Measurements from ENCODE around the gene PLPP1. TPM values are rescaled to one million over a fixed set of nuclear protein-coding genes. Genes with fewer than 3 reads are reported as not detected.
A peak's percentile ranks its signal among the peaks of the same experiment; 100 is the strongest.

The PLPP1 gene
- total and polyA plus RNA-seq, 2 of the 8 experiments (the other 6 are each of a cell fraction or from before 2014, with no cell fraction given) = 43.7 to 91.3 TPM

DNA sequence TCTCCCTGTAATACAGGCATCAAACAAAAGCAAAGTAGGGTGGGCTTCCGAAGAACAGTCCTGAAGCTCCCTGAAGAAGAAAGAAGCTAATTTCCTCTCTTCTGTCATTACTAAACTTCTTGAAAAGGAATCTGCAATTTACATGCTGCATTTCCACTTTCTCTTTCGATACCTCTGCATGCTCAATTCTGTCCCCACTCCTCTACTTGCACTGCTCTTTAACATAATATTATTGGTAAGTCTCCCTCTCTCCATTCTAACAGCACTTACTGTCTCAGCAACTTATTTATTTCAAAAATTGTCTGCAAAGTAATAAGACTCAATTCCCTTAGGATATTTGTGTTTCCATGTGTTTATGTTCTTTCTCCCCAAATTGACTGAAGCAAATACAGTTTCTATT is 3.9 kb upstream of the PLPP1 start:
- Histone ChIP-seq H3K79me1 (ENCODE audit: low read depth, low read length) (peaks cover 2% of the 10 kb centered on the region; the same call in 1 of the 2 replicates), H3K23me2 (ENCODE audit: low read depth, low read length) (peaks cover 14% of the 10 kb centered on the region), H4K8ac (ENCODE audit: extremely low read depth, insufficient read depth, low read length) (no peak overlapping the region), H3K4ac (replicated peaks; ENCODE audit: insufficient read length, low read depth, low read length) (no peak overlapping the region), H3K23ac (ENCODE audit: insufficient read length) (no peak overlapping the region), H4K20me1 (replicated peaks in 1 of 2; ENCODE audit: control insufficient read depth in 1 of 2, insufficient read depth in 2 of 2, low read length in 2 of 2) (peaks cover 0 to 3% of the 10 kb centered on the region in 2 experiments), H3K18ac (ENCODE audit: extremely low read depth, low read length) (no peak overlapping the region), H2BK15ac (ENCODE audit: low read length) (no peak overlapping the region), H3K9me3 (ENCODE audit: insufficient read depth in 2 of 2, low read depth in 1 of 2, low read length in 1 of 2) (no peaks in the 10 kb centered on the region), H2BK20ac (ENCODE audit: low read length) (0 out of 2 replicates have a peak overlapping the region, but pooled peaks have one; percentile 61), H3K4me3 (ENCODE audit: extremely low read depth in 1 of 4, insufficient read depth in 2 of 4, low read depth in 3 of 4, low read length in 4 of 4) (no peak overlapping the region), H3K27ac (ENCODE audit: low read depth, low read length) (no peak overlapping the region), H3K4me2 (ENCODE audit: insufficient read depth in 1 of 2, low read depth in 2 of 2, low read length in 2 of 2) (no peak overlapping the region), H4K91ac (replicated peaks; ENCODE audit: insufficient read length, low read length) (peak overlapping the region; percentile 76), H3K56ac (replicated peaks; ENCODE audit: insufficient read length, low read depth, low read length) (no peak overlapping the region), H3K9ac (replicated peaks in 1 of 4; ENCODE audit: extremely low read depth in 1 of 4, low read depth in 3 of 4, low read length in 3 of 4) (no peak overlapping the region), H3K14ac (ENCODE audit: insufficient read length) (no peak overlapping the region), H2AK5ac (ENCODE audit: low read depth, low read length) (no peak overlapping the region), H2BK12ac (ENCODE audit: low read depth, low read length) (no peak overlapping the region), H3K27me3 (replicated peaks in 1 of 4; ENCODE audit: control insufficient read depth in 3 of 4, extremely low read depth in 1 of 4, insufficient read depth in 3 of 4, low read length in 3 of 4) (no peaks in the 10 kb centered on the region), H2AFZ (ENCODE audit: low read length) (0 out of 2 replicates have a peak overlapping the region, but pooled peaks have one; percentile 15), H2BK5ac (ENCODE audit: low read depth, low read length) (no peak overlapping the region), H3K36me3 (ENCODE audit: control insufficient read depth in 2 of 4, insufficient read depth in 4 of 4, low read length in 3 of 4) (no peaks in the 10 kb centered on the region), H4K5ac (ENCODE audit: insufficient read length, low read depth, low read length) (no peak overlapping the region), H2BK120ac (replicated peaks; ENCODE audit: low read depth, low read length) (no peak overlapping the region), H3K4me1 (replicated peaks in 1 of 4; ENCODE audit: control insufficient read depth in 3 of 4, insufficient read depth in 4 of 4, low read length in 3 of 4) (peaks cover 0 to 10% (median 4%) of the 10 kb centered on the region in 4 experiments; a peak in 4 of 7 replicates), H3K79me2 (ENCODE audit: control insufficient read depth in 1 of 2, insufficient read depth in 2 of 2, low read length in 2 of 2) (peaks cover 6 to 8% of the 10 kb centered on the region in 2 experiments)
- no peak for FAIRE-seq
- no peak for DNase-seq (ENCODE audit: low read depth in 1 of 2, low spot score in 2 of 2)
- ChIA-PET POLR2A (ENCODE audit: partially characterized antibody) (interaction anchor here (0.7 kb wide), 1 partner anchor 229 kb away, joined by 4 read pairs; no protein-coding TSS in a partner anchor), CTCF (ENCODE audit: partially characterized antibody) (no interaction called here)
- WGBS, 2 experiments (ENCODE audit: extremely low coverage in 1 of 2, insufficient coverage in 1 of 2, insufficient read length in 1 of 2, insufficient replicate concordance in 2 of 2, low coverage in 1 of 2, low lambda C conversion rate in 2 of 2, missing lambda C conversion rate in 1 of 2) = 37% methylated on average over 2 of the region's 2 CpGs; no CpG with 5 or more reads in 1 of the 2 experiments
- no peak for TF ChIP-seq HDAC2 (IDR thresholded peaks at IDR 0.05; ENCODE audit: borderline replicate concordance in 1 of 2, low read depth in 2 of 2, low read length in 2 of 2)
- no peak for TF ChIP-seq POU5F1 (IDR thresholded peaks at IDR 0.05; ENCODE audit: low read depth, low read length)
- TF ChIP-seq TCF12 (IDR thresholded peaks at IDR 0.05; ENCODE audit: low read depth, low read length) = no peak
- no peak for TF ChIP-seq SP4 (IDR thresholded peaks at IDR 0.05; ENCODE audit: low read length)
- no peak for TF ChIP-seq CEBPB (IDR thresholded peaks at IDR 0.05; ENCODE audit: low read depth, low read length)
- no peak for TF ChIP-seq TAF7 (optimal IDR thresholded peaks at IDR 0.05; ENCODE audit: borderline replicate concordance, low read depth, low read length)

Measured in H1 (cell line).